EH (cell line): ENCODE results near the gene SOX13.

Source experiments
- DNase-seq: peaks from one replicate; pipeline ENCODE4 v3.0.0-alpha.2; 2015; ENCODE audit warnings: low read depth

The SOX13 gene

GRCh38 chr1:204106825-204107224 lies 33.9 kb downstream of the SOX13 start:
- DNase-seq: no peak

GRCh38 chr1:204107892-204108291 lies 35.0 kb downstream of the SOX13 start:
- no peak for DNase-seq

- no peak for DNase-seq
These were observed 35.6 kb downstream of the SOX13 start for GRCh38 chr1:204108312-204109141.

GRCh38 chr1:204110894-204111633 lies 38.1 kb downstream of the SOX13 start:
- no peak for DNase-seq

GRCh38 chr1:204112876-204113730 lies 40.2 kb downstream of the SOX13 start:
- DNase-seq: no peak

GRCh38 chr1:204113896-204114295 lies 41.0 kb downstream of the SOX13 start:
- no peak for DNase-seq

GRCh38 chr1:204114606-204115005 lies 41.7 kb downstream of the SOX13 start:
- DNase-seq: no peak

GRCh38 chr1:204115116-204115515 lies 42.2 kb downstream of the SOX13 start:
- no peak for DNase-seq

- DNase-seq: no peak
These were observed 43.6 kb downstream of the SOX13 start for GRCh38 chr1:204116539-204116938.

- no peak for DNase-seq
These were observed 49.1 kb downstream of the SOX13 start for GRCh38 chr1:204121840-204122555.

GRCh38 chr1:204123376-204123775 lies 50.5 kb downstream of the SOX13 start:
- no peak for DNase-seq

- no peak for DNase-seq
These were observed 51.7 kb downstream of the SOX13 start for GRCh38 chr1:204124639-204125038.

GRCh38 chr1:204125759-204126351 lies 52.9 kb downstream of the SOX13 start:
- no peak for DNase-seq

- no peak for DNase-seq
These were observed 53.5 kb downstream of the SOX13 start for GRCh38 chr1:204126386-204126785.

- DNase-seq: peak; percentile 22
These were observed 54.0 kb downstream of the SOX13 start for GRCh38 chr1:204126956-204127355.

- DNase-seq: peak; percentile 89
These were observed 54.8 kb downstream of the SOX13 start for GRCh38 chr1:204127597-204128242.

- DNase-seq: no peak
These were observed 55.6 kb downstream of the SOX13 start for GRCh38 chr1:204128464-204128963.

GRCh38 chr1:204128964-204129896 lies 56.3 kb downstream of the SOX13 start:
- DNase-seq: peak; percentile 76

GRCh38 chr1:204130178-204130577 lies 57.3 kb downstream of the SOX13 start:
- no peak for DNase-seq
